HepG2 (cell line): ENCODE results near the gene CDH1. TPM values are rescaled to one million over a fixed set of nuclear protein-coding genes. Genes with fewer than 3 reads are reported as not detected.
A peak's percentile ranks its signal among the peaks of the same experiment; 100 is the strongest.

Experiments used
- DBP ChIP-seq: sonication (generic); formaldehyde crosslinking; IDR thresholded peaks from 2 replicates; pipeline ENCODE4 v1.4.0; 2020; ENCODE audit warnings: missing genetic modification reagents; ENCODE audit errors: not compliant biosample characterization
- HMGXB4 ChIP-seq, 2 experiments: sonication (generic) in 1 of 2; formaldehyde crosslinking in 1 of 2; IDR thresholded peaks; 2 replicates each; pipeline versions ENCODE4 v1.4.0 to v1.6.1; 2018 to 2020; ENCODE audit warnings: missing genetic modification reagents in 2 of 2, borderline replicate concordance in 1 of 2, low read depth in 1 of 2, mild to moderate bottlenecking in 1 of 2, missing biosample characterization in 1 of 2
- MED1 ChIP-seq: sonication (generic); formaldehyde crosslinking; IDR thresholded peaks from 2 replicates; pipeline ENCODE4 v1.4.0; 2020; ENCODE audit warnings: missing genetic modification reagents
- NCOA1 ChIP-seq: sonication (generic); formaldehyde crosslinking; IDR thresholded peaks from 2 replicates; pipeline ENCODE4 v1.9.0; 2021; ENCODE audit warnings: missing genetic modification reagents
- NCOA2 ChIP-seq: sonication (generic); formaldehyde crosslinking; IDR thresholded peaks from 2 replicates; pipeline ENCODE4 v1.8.0; 2022; ENCODE audit warnings: inconsistent platforms
- NONO ChIP-seq, 2 experiments: fragments of 450-650 bp in 1 of 2; sonication (generic) in 1 of 2; formaldehyde crosslinking in 1 of 2; IDR thresholded peaks in 1 of 2; conservative IDR thresholded peaks in 1 of 2; 2 replicates each; pipeline versions ENCODE4 v1.6.1 to v1.8.0; 2017 to 2022; ENCODE audit warnings: mild to moderate bottlenecking in 1 of 2, missing genetic modification reagents in 1 of 2, moderate library complexity in 1 of 2
- NR2F1 ChIP-seq, 2 experiments: fragments of 450-650 bp in 1 of 2; formaldehyde crosslinking in 1 of 2; IDR thresholded peaks; 2 replicates each; pipeline versions ENCODE4 v1.5.0 to v1.6.1; 2016 to 2020; ENCODE audit warnings: mild to moderate bottlenecking in 1 of 2, missing compliant biosample characterization in 1 of 2, missing genetic modification reagents in 1 of 2, moderate library complexity in 1 of 2
- NR2F6 ChIP-seq, 2 experiments: IDR thresholded peaks; 2 replicates each; pipeline ENCODE4 v1.6.1; 2016; ENCODE audit warnings: antibody characterized with exemption in 1 of 2, mild to moderate bottlenecking in 1 of 2
- PHF8 ChIP-seq: sonication (generic); formaldehyde crosslinking; IDR thresholded peaks from 2 replicates; pipeline ENCODE4 v1.5.0; 2020; ENCODE audit warnings: missing genetic modification reagents
- POLR2A ChIP-seq, 2 experiments: IDR thresholded peaks; 2 replicates each; pipeline ENCODE4 v1.6.1; 2011; ENCODE audit warnings: low read depth in 2 of 2, low read length in 2 of 2, mild to moderate bottlenecking in 1 of 2, moderate library complexity in 1 of 2; ENCODE audit not compliant: insufficient read depth in 1 of 2
- RARG ChIP-seq: sonication (generic); formaldehyde crosslinking; IDR thresholded peaks from 2 replicates; pipeline ENCODE4 v1.4.0; 2020; ENCODE audit warnings: low read depth, mild to moderate bottlenecking, missing genetic modification reagents
- SMYD3 ChIP-seq: sonication (generic); formaldehyde crosslinking; IDR thresholded peaks from 2 replicates; pipeline ENCODE4 v1.8.1; 2023; ENCODE audit warnings: mild to moderate bottlenecking, missing genetic modification reagents
- TEAD3 ChIP-seq: optimal IDR thresholded peaks from 2 replicates; pipeline ENCODE3; 2016; ENCODE audit warnings: borderline replicate concordance
- THAP8 ChIP-seq: sonication (generic); formaldehyde crosslinking; IDR thresholded peaks from 2 replicates; pipeline ENCODE4 v1.5.1; 2020; ENCODE audit warnings: missing genetic modification reagents, mild to moderate bottlenecking, borderline replicate concordance
- USF2 ChIP-seq, 2 experiments: sonication (generic) in 1 of 2; formaldehyde crosslinking in 1 of 2; IDR thresholded peaks; 2 replicates each; pipeline versions ENCODE4 v1.5.1 to v1.6.1; 2011 to 2020; ENCODE audit warnings: borderline replicate concordance in 1 of 2, low read depth in 1 of 2, low read length in 1 of 2, mild to moderate bottlenecking in 1 of 2, missing genetic modification reagents in 1 of 2, moderate library complexity in 1 of 2
- XRCC5 ChIP-seq: fragments of 200-400 bp; formaldehyde crosslinking; optimal IDR thresholded peaks from 2 replicates; pipeline ENCODE3; 2017; ENCODE audit warnings: mild to moderate bottlenecking, low read length
- ZC3H4 ChIP-seq: sonication (generic); formaldehyde crosslinking; IDR thresholded peaks from 2 replicates; pipeline ENCODE4 v1.4.0; 2020; ENCODE audit warnings: missing genetic modification reagents, borderline replicate concordance
- ZNF33B ChIP-seq: sonication (generic); formaldehyde crosslinking; IDR thresholded peaks from 2 replicates; pipeline ENCODE4 v1.5.1; 2020; ENCODE audit warnings: mild to moderate bottlenecking, missing genetic modification reagents
- ZNF503 ChIP-seq: sonication (generic); formaldehyde crosslinking; IDR thresholded peaks from 2 replicates; pipeline ENCODE4 v1.4.0; 2020; ENCODE audit warnings: missing genetic modification reagents
- polyA plus RNA-seq, 8 experiments: library from polyadenylated mRNA; depleted of rRNA in 3 of 8; stranded (reverse) in 7 of 8; unstranded in 1 of 8; fragments of >200 nt; fragmentation: Illumina TruSeq in 4 of 8; extraction: Trizol in 4 of 8; gene quantifications; 2 replicates each; pipeline versions ENCODE4 v1.2.1 to v1.2.3, GENCODE V29; 2011 to 2016; ENCODE audit warnings: low read depth in 4 of 8, missing spikeins in 1 of 8, mixed read lengths in 1 of 8; ENCODE audit not compliant: insufficient read depth in 1 of 8
- total RNA-seq, 5 experiments: library from RNA; depleted of rRNA; stranded (reverse); fragments of >200 nt; fragmentation: Illumina TruSeq; extraction: Trizol; gene quantifications; 2 replicates each; pipeline ENCODE4 v1.2.3, GENCODE V29; 2016; ENCODE audit warnings: low read depth in 1 of 5

CDH1 gene
- total and polyA plus RNA-seq, 2 of the 13 experiments (the other 11 are each of a cell fraction or from before 2014, with no cell fraction given): 0.95 to 9.8 TPM

GRCh38 chr16:68740628-68741346 is 3.7 kb downstream of the CDH1 start (continued):
- TF ChIP-seq NCOA1 (CRISPR knock-in tag) (peak; percentile 5; the same call in 1 of the 2 replicates), SMYD3 (CRISPR knock-in tag) (no peak), RARG (CRISPR knock-in tag) (no peak), PHF8 (CRISPR knock-in tag) (no peak), ZNF503 (CRISPR knock-in tag) (no peak), ZC3H4 (CRISPR knock-in tag) (peak; percentile 72; the same call in 1 of the 2 replicates), THAP8 (CRISPR knock-in tag) (no peak), NONO (IDR thresholded peaks at IDR 0.05) (no peak), NONO (CRISPR knock-in tag; conservative IDR thresholded peaks at IDR 0.05) (0 out of 2 replicates have a peak, but pooled peaks have one; percentile 12), MED1 (CRISPR knock-in tag) (no peak), NCOA2 (0 out of 2 replicates have a peak, but pooled peaks have one; percentile 7), POLR2A (IDR thresholded peaks at IDR 0.05; ENCODE audit: insufficient read depth in 1 of 2, low read depth in 2 of 2, low read length in 2 of 2) (peak; percentile 7 to 72; a peak in 1 of 4 replicates), NR2F1 (CRISPR knock-in tag; IDR thresholded peaks at IDR 0.05) (no peak), USF2 (IDR thresholded peaks at IDR 0.05; ENCODE audit: low read depth, low read length) (no peak), USF2 (CRISPR knock-in tag; IDR thresholded peaks at IDR 0.05; ENCODE audit: borderline replicate concordance) (no peak), TEAD3 (CRISPR knock-in tag) (peak; percentile 1), XRCC5 (no peak), DBP (CRISPR knock-in tag) (no peak), NR2F6 (IDR thresholded peaks at IDR 0.05) (no peak), NR2F6 (CRISPR knock-in tag; IDR thresholded peaks at IDR 0.05) (peak; percentile 2; the same call in 1 of the 2 replicates), HMGXB4 (CRISPR knock-in tag; IDR thresholded peaks at IDR 0.05; ENCODE audit: borderline replicate concordance in 1 of 2, low read depth in 1 of 2) (0 out of 4 replicates have a peak, but pooled peaks of 1 of the 2 experiments have one; percentile 19), ZNF33B (CRISPR knock-in tag) (no peak)
